BE2C (cell line): ENCODE results near the gene SDSL.

Source experiments
- DNase-seq: peaks from one replicate; pipeline ENCODE4 v3.0.0-alpha.2; 2020
- H3K27me3 ChIP-seq: fragments of 250-450 bp; sonication (Bioruptor Pico); 2 replicates; pipeline ENCODE4 v1.5.1; 2020; ENCODE audit warnings: mild to moderate bottlenecking
- H3K36me3 ChIP-seq: fragments of 250-450 bp; sonication (Bioruptor Pico); 2 replicates; pipeline ENCODE4 v1.5.1; 2020; ENCODE audit warnings: mild to moderate bottlenecking
- H3K4me1 ChIP-seq: fragments of 250-450 bp; sonication (Bioruptor Pico); 2 replicates; pipeline ENCODE4 v1.5.1; 2020
- H3K4me3 ChIP-seq: 2 replicates; pipeline ENCODE4 v1.5.1; 2011; ENCODE audit warnings: low read depth, low read length
- H3K9me3 ChIP-seq: fragments of 250-450 bp; sonication (Bioruptor Pico); 2 replicates; pipeline ENCODE4 v1.5.1; 2020
- CTCF ChIP-seq: IDR thresholded peaks from 2 replicates; pipeline ENCODE4 v1.5.1; 2012; ENCODE audit warnings: mild to moderate bottlenecking, low read depth, low read length

Gene SDSL

GRCh38 chr12:113468365-113469223 is 46.4 kb downstream of the SDSL start:
- no peaks in the 10 kb centered on the region for H3K9me3 ChIP-seq
- no peaks in the 10 kb centered on the region for H3K36me3 ChIP-seq
- peaks cover 100% of the 10 kb centered on the region for H3K27me3 ChIP-seq
- DNase-seq = no peak
- TF ChIP-seq CTCF = no peak
- no peaks in the 10 kb centered on the region for H3K4me1 ChIP-seq
- no peak overlapping the region for H3K4me3 ChIP-seq

- no peak for TF ChIP-seq CTCF
- H3K27me3 ChIP-seq = peaks cover 100% of the 10 kb centered on the region
- H3K4me1 ChIP-seq = no peaks in the 10 kb centered on the region
- no peaks in the 10 kb centered on the region for H3K9me3 ChIP-seq
- H3K4me3 ChIP-seq = no peak overlapping the region
- H3K36me3 ChIP-seq = no peaks in the 10 kb centered on the region
- no peak for DNase-seq
Observed at GRCh38 chr12:113469224-113469948, 47.2 kb downstream of the SDSL start.

- H3K9me3 ChIP-seq = no peaks in the 10 kb centered on the region
- TF ChIP-seq CTCF = no peak
- DNase-seq = no peak
- H3K36me3 ChIP-seq = no peaks in the 10 kb centered on the region
- H3K4me3 ChIP-seq = no peak overlapping the region
- no peaks in the 10 kb centered on the region for H3K4me1 ChIP-seq
- H3K27me3 ChIP-seq = peaks cover 100% of the 10 kb centered on the region
Observed at GRCh38 chr12:113469949-113470743, 48.0 kb downstream of the SDSL start.

DNA sequence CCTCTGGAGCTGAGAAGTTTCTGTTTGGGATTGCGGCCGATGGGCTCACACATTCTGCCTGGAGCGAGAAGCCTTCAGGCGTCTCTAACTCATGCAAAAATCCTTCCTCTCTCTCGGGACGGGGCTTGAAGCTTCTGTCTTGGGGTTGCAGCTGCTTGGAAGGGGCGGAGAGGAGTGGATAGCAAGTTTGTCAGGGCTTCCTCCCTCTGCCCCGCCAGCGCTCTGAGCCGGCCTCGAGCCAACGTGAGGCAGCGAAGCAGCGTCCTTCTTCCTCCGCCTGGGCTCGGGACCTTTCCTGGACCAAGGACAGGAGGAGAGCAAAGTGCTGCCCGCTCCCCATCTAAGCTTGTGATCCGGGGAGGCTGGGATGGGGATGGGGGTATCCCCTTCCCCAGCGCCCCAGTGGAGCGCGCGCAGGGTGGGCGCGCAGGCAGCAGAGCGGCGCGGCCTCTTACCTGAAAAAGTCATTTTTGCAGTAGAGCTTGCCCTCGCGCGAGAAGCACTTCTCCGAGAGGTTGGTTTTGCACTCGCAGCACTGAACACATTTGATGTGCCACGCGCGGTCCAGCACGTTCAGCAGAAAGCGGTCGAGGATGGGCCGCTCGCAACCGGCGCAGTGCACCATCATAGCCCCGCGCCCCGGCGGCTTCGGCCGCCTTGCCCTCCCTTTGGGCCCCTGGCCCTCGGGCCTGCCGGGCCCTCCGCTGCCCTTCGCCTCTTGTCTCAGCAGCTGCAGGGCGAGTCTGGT is 48.9 kb downstream of the SDSL start:
- H3K36me3 ChIP-seq = no peaks in the 10 kb centered on the region
- no peaks in the 10 kb centered on the region for H3K4me1 ChIP-seq
- H3K27me3 ChIP-seq = peaks cover 100% of the 10 kb centered on the region
- DNase-seq = no peak
- no peaks in the 10 kb centered on the region for H3K9me3 ChIP-seq
- no peak for TF ChIP-seq CTCF
- H3K4me3 ChIP-seq = no peak overlapping the region

DNA sequence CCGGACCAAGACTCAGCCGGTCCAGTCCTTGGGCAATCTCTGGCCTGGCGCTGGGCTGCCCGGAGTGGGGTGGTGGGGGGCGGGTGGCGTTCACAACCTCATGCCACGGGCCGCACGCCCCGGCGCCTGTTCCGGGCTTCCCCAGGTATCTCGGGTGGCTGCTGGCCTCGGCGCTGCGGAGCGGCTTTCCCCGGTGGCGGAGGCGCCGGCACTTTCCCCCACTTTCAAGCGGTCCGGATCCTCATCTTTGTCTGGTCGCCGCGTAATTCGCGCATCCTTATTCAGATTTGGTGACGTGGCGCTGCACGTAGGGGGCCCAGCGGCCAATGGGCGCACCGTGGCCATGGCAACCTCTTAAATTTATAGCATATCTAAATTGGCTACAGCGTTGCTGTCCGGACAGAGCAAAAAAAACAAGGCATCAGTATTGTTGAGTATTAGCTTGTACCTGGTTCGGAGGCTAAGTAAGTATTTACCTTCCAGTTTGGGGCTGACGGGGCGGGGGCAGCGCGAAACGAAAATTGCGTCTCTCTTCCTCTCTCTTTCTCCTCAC is 49.5 kb downstream of the SDSL start, which contains the start of gene LHX5:
TSS of gene LHX5 (minus strand) at position 253 of the 553 bp plus-strand sequence. CDS start 373 bp downstream, outside the sequence.
- no peak for DNase-seq
- H3K9me3 ChIP-seq = no peaks in the 10 kb centered on the region
- no peak for TF ChIP-seq CTCF
- H3K4me1 ChIP-seq = no peaks in the 10 kb centered on the region
- no peak within 1 kb of the TSS for H3K4me3 ChIP-seq
- peaks cover 96% of the 10 kb centered on the region for H3K27me3 ChIP-seq
- H3K36me3 ChIP-seq = no peaks in the 10 kb centered on the region
